ENCODE measurements around the gene GNB2. TPM values are rescaled to one million over a fixed set of nuclear protein-coding genes. Genes with fewer than 3 reads are reported as not detected.

The GNB2 gene
- total and polyA plus RNA-seq, 2 of the 13 experiments (the other 11 are each of a cell fraction or from before 2014, with no cell fraction given), result 48.3 to 67.1 TPM

- TF ChIP-seq ZNF281 (CRISPR knock-in tag; IDR thresholded peaks at IDR 0.05; ENCODE audit: borderline replicate concordance), result no peak
- TF ChIP-seq, protein P1, sequence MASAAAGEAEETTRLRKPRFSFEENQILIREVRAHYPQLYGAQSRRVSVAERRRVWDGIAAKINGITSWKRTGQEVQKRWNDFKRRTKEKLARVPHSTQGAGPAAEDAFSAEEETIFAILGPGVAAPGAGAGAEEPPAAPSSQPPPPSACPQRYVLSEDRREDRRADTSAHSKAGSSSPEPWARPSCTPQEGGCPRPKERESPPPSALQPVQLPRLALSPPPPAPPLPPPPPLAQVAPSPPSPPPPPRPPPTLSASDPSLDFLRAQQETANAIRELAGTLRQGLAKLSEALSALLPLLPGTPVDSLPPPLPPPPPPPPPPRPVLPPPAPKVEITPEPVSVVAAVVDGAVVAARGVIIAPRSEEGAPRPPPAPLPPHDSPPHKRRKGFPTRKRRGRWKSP (CRISPR knock-in tag; IDR thresholded peaks at IDR 0.05), result peak; percentile 60; the same call in 1 of the 2 replicates
- no peak for TF ChIP-seq CREB3 (CRISPR knock-in tag; IDR thresholded peaks at IDR 0.05)
- TF ChIP-seq, protein P2, sequence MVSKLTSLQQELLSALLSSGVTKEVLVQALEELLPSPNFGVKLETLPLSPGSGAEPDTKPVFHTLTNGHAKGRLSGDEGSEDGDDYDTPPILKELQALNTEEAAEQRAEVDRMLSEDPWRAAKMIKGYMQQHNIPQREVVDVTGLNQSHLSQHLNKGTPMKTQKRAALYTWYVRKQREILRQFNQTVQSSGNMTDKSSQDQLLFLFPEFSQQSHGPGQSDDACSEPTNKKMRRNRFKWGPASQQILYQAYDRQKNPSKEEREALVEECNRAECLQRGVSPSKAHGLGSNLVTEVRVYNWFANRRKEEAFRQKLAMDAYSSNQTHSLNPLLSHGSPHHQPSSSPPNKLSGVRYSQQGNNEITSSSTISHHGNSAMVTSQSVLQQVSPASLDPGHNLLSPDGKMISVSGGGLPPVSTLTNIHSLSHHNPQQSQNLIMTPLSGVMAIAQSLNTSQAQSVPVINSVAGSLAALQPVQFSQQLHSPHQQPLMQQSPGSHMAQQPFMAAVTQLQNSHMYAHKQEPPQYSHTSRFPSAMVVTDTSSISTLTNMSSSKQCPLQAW (CRISPR knock-in tag; IDR thresholded peaks at IDR 0.05), result peak; percentile 81
- TF ChIP-seq ZNF841 (CRISPR knock-in tag; IDR thresholded peaks at IDR 0.05; ENCODE audit: borderline replicate concordance), result no peak
- TF ChIP-seq, protein P3, sequence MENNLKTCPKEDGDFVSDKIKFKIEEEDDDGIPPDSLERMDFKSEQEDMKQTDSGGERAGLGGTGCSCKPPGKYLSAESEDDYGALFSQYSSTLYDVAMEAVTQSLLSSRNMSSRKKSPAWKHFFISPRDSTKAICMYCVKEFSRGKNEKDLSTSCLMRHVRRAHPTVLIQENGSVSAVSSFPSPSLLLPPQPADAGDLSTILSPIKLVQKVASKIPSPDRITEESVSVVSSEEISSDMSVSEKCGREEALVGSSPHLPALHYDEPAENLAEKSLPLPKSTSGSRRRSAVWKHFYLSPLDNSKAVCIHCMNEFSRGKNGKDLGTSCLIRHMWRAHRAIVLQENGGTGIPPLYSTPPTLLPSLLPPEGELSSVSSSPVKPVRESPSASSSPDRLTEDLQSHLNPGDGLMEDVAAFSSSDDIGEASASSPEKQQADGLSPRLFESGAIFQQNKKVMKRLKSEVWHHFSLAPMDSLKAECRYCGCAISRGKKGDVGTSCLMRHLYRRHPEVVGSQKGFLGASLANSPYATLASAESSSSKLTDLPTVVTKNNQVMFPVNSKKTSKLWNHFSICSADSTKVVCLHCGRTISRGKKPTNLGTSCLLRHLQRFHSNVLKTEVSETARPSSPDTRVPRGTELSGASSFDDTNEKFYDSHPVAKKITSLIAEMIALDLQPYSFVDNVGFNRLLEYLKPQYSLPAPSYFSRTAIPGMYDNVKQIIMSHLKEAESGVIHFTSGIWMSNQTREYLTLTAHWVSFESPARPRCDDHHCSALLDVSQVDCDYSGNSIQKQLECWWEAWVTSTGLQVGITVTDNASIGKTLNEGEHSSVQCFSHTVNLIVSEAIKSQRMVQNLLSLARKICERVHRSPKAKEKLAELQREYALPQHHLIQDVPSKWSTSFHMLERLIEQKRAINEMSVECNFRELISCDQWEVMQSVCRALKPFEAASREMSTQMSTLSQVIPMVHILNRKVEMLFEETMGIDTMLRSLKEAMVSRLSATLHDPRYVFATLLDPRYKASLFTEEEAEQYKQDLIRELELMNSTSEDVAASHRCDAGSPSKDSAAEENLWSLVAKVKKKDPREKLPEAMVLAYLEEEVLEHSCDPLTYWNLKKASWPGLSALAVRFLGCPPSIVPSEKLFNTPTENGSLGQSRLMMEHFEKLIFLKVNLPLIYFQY (CRISPR knock-in tag; IDR thresholded peaks at IDR 0.05; ENCODE audit: borderline replicate concordance), result peak; percentile 81
- TF ChIP-seq CAMTA2 (CRISPR knock-in tag; IDR thresholded peaks at IDR 0.05; ENCODE audit: borderline replicate concordance), result no peak
- TF ChIP-seq ZNF282 (IDR thresholded peaks at IDR 0.05; ENCODE audit: partially characterized antibody), result no peak
- TF ChIP-seq ZKSCAN8 (CRISPR knock-in tag; IDR thresholded peaks at IDR 0.05; ENCODE audit: borderline replicate concordance), result no peak
- TF ChIP-seq RFX5 (IDR thresholded peaks at IDR 0.05; ENCODE audit: low read depth, low read length), result no peak
- TF ChIP-seq, protein P4, sequence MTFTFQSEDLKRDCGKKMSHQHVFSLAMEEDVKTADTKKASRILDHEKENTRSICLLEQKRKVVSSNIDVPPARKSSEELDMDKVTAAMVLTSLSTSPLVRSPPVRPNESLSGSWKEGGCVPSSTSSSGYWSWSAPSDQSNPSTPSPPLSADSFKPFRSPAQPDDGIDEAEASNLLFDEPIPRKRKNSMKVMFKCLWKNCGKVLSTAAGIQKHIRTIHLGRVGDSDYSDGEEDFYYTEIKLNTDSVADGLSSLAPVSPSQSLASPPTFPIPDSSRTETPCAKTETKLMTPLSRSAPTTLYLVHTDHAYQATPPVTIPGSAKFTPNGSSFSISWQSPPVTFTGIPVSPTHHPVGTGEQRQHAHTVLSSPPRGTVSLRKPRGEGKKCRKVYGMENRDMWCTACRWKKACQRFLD (CRISPR knock-in tag; IDR thresholded peaks at IDR 0.05; ENCODE audit: borderline replicate concordance), result no peak
- peak; percentile 41; the same call in 1 of the 2 replicates for TF ChIP-seq POGZ (CRISPR knock-in tag; IDR thresholded peaks at IDR 0.05)
- TF ChIP-seq ERF (CRISPR knock-in tag; IDR thresholded peaks at IDR 0.05), result peak; percentile 95
Measured at GRCh38 chr7:100673302-100673941, at the start of gene GNB2 (continued).
